Measurements from ENCODE around the gene LRRC75B.
A peak's percentile ranks its signal among the peaks of the same experiment; 100 is the strongest.
"Not testable (repeated sequence)": the region's sequence is repeated elsewhere in the genome, so short reads cannot be mapped to it uniquely, and the experiment has no call there.

The LRRC75B gene

DNA sequence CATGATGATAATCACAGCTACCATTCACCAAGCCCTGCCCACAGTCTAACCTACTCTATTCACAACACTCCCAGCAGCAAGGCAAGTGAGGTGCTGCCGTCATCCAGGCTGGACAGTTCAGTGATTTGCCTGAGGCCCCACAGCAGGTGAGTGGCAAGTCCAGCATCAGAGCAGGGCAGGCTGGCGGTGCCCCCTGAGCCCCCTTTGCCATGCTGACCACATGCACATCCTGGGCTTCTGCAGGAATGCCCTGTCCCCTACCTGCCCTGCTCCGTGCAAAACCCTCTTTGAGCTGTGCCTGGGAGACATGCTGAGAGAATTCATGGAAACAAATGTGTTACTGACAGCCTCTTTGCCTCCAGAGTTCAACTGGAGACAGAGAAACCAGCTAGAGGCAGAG is 17.0 kb upstream of the LRRC75B start:
- in situ Hi-C loops (cut with MboI; ENCODE audit: low pct_unique_long_range_greater_than_20kb, low sequenced_read_pairs, unreplicated experiment); DNase-seq (ENCODE audit: low spot score): not testable (repeated sequence)

- in situ Hi-C loops (cut with MboI; ENCODE audit: low pct_unique_long_range_greater_than_20kb, low sequenced_read_pairs, unreplicated experiment): not testable (repeated sequence)
Observed at GRCh38 chr22:24608327-24608726, 15.5 kb upstream of the LRRC75B start.

DNA sequence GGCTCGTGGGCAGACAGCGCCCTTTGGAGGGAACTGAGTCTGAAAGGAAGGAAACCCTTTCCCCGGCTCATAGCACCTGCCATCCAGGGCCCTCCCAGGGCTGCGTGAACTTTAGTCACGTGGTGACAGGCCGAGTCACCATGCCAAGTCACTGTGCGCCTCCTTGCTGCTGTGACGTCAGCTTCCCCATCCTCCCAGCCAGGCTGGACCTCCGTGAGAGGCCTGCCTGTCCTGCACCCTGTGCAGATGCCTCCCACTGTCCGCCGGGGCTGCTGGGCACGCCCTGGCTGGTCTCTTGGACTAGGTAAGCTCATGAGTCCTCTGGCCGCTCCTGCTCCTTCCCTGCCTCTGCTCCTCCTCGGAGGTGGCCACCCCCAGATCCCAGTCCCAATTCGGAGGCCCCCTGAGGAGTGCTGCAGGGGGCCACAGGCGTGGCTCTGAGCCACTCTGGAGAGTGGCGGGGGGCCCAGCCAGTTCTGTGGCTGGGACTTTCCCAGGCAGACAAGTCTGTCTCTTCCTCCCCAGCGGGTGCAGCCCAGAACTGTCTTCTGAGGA is 14.6 kb upstream of the LRRC75B start:
- peak; percentile 71 for DNase-seq (ENCODE audit: low spot score)

More at GRCh38 chr22:24608327-24608726, 15.5 kb upstream of the LRRC75B start:
- not testable (repeated sequence) for DNase-seq (ENCODE audit: low spot score)

GRCh38 chr22:24606340-24606739 is 13.5 kb upstream of the LRRC75B start:
- in situ Hi-C loops (cut with MboI; ENCODE audit: low pct_unique_long_range_greater_than_20kb, low sequenced_read_pairs, unreplicated experiment); DNase-seq (ENCODE audit: low spot score): not testable (repeated sequence)

More for the DNA sequence above, 14.6 kb upstream of the LRRC75B start:
- in situ Hi-C loops (cut with MboI; ENCODE audit: low pct_unique_long_range_greater_than_20kb, low sequenced_read_pairs, unreplicated experiment): not testable (repeated sequence)

- in situ Hi-C loops (cut with MboI; ENCODE audit: low pct_unique_long_range_greater_than_20kb, low sequenced_read_pairs, unreplicated experiment): not testable (repeated sequence)
- DNase-seq (ENCODE audit: low spot score): peak; percentile 24
- TF ChIP-seq, protein P1, sequence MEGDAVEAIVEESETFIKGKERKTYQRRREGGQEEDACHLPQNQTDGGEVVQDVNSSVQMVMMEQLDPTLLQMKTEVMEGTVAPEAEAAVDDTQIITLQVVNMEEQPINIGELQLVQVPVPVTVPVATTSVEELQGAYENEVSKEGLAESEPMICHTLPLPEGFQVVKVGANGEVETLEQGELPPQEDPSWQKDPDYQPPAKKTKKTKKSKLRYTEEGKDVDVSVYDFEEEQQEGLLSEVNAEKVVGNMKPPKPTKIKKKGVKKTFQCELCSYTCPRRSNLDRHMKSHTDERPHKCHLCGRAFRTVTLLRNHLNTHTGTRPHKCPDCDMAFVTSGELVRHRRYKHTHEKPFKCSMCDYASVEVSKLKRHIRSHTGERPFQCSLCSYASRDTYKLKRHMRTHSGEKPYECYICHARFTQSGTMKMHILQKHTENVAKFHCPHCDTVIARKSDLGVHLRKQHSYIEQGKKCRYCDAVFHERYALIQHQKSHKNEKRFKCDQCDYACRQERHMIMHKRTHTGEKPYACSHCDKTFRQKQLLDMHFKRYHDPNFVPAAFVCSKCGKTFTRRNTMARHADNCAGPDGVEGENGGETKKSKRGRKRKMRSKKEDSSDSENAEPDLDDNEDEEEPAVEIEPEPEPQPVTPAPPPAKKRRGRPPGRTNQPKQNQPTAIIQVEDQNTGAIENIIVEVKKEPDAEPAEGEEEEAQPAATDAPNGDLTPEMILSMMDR (IDR thresholded peaks at IDR 0.05; ENCODE audit: extremely low read depth, insufficient read depth, missing control alignments): peak; percentile 34
Observed at GRCh38 chr22:24603770-24604629, 11.1 kb upstream of the LRRC75B start.

- not testable (repeated sequence) for DNase-seq (ENCODE audit: low spot score)
Observed at GRCh38 chr22:24602847-24603769, 10.2 kb upstream of the LRRC75B start, which contains the start of gene GGT1. Gene GGT1 (plus strand): TSS chr22:24603193. CDS start chr22:24611082, 7,889 bp downstream.

DNA sequence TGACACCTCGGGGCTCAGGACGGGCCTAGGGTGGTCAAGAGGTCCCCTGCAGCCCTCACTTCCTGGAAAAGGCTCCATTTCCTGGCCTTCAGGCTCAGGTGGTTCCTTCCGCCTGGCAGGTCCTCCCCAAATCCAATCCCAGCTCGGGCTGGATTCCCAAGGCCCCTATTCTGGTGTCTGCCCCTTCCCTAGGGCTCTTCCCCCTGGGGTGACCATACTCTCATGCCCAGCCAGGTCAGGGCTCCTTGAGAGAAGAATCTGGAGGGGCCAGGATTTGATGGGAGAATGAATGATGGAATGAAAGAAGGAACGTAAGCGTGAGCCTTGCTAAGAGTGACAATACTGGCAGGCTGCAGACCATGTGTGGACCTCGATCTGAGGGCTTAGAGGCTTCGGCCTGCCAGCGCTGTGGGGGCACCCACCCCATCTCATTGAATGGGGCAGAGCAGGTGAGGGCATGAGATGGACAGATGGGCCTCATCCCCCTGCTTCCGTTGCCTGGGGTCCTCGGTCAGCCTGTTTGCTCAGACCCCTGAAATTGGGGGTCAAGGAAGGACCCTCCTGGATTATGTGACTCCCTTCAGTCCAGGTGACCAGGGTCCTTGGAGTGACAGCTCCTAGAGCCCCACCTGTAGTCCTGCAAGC is 9.4 kb upstream of the LRRC75B start:
- DNase-seq (ENCODE audit: low spot score); in situ Hi-C loops (cut with MboI; ENCODE audit: low pct_unique_long_range_greater_than_20kb, low sequenced_read_pairs, unreplicated experiment): not testable (repeated sequence)

More at GRCh38 chr22:24602847-24603769, 10.2 kb upstream of the LRRC75B start, which contains the start of gene GGT1:
- in situ Hi-C loops (cut with MboI; ENCODE audit: low pct_unique_long_range_greater_than_20kb, low sequenced_read_pairs, unreplicated experiment): not testable (repeated sequence)

GRCh38 chr22:24601217-24602104 is 8.6 kb upstream of the LRRC75B start:
- TF ChIP-seq, protein P1 (IDR thresholded peaks at IDR 0.05; ENCODE audit: extremely low read depth, insufficient read depth, missing control alignments): no peak
- in situ Hi-C loops (cut with MboI; ENCODE audit: low pct_unique_long_range_greater_than_20kb, low sequenced_read_pairs, unreplicated experiment): no loop called here
- DNase-seq (ENCODE audit: low spot score): peak; percentile 9

- in situ Hi-C loops (cut with MboI; ENCODE audit: low pct_unique_long_range_greater_than_20kb, low sequenced_read_pairs, unreplicated experiment); DNase-seq (ENCODE audit: low spot score): not testable (repeated sequence)
Observed at GRCh38 chr22:24599958-24600715, 7.3 kb upstream of the LRRC75B start.
